Measurements from ENCODE around the gene THSD7A. TPM values are rescaled to one million over a fixed set of nuclear protein-coding genes. Genes with fewer than 3 reads are reported as not detected.

Gene THSD7A
- total RNA-seq, 1 experiment from 2014 or later = 4.0 TPM

DNA sequence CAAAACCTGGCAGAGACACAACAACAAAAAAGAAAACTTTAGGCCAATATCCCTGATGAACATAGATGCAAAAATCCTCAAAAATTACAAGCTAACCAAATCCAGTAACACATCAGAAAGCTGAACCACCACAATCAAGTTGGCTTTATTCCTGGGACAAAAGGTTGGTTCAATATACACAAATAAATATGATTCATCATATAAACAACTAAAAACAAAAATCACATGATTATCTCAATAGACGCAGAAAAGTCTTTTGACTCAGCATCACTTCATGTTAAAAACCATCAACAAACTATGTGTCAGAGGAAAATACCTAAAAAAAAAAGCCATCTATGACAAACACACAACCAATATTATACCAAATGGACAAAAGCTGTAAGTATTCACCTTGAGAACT is 283.5 kb downstream of the THSD7A start:
- Histone ChIP-seq H3K4me2 (no peak overlapping the region), H3K36me3 (ENCODE audit: low read depth) (no peaks in the 10 kb centered on the region), H3K27ac (no peak overlapping the region), H3K9me2 (ENCODE audit: insufficient read depth) (no peaks in the 10 kb centered on the region), H3K4me1 (replicated peaks; ENCODE audit: insufficient read depth) (no peaks in the 10 kb centered on the region), H3K27me3 (ENCODE audit: insufficient read depth, low read depth) (no peaks in the 10 kb centered on the region), H3K9me3 (ENCODE audit: insufficient read depth, low read depth) (no peaks in the 10 kb centered on the region), H4K20me1 (ENCODE audit: insufficient read depth) (no peaks in the 10 kb centered on the region), H3K79me2 (ENCODE audit: low read depth) (no peaks in the 10 kb centered on the region), H2AFZ (no peak overlapping the region), H3F3A (ENCODE audit: insufficient read depth, low read depth) (no peaks in the 10 kb centered on the region), H3K4me3 (no peak overlapping the region)
- intact Hi-C loops (cut with micrococcal nuclease; ENCODE audit: unreplicated experiment) = no loop called here
- DNase-seq = no peak
- TF ChIP-seq, protein P1, sequence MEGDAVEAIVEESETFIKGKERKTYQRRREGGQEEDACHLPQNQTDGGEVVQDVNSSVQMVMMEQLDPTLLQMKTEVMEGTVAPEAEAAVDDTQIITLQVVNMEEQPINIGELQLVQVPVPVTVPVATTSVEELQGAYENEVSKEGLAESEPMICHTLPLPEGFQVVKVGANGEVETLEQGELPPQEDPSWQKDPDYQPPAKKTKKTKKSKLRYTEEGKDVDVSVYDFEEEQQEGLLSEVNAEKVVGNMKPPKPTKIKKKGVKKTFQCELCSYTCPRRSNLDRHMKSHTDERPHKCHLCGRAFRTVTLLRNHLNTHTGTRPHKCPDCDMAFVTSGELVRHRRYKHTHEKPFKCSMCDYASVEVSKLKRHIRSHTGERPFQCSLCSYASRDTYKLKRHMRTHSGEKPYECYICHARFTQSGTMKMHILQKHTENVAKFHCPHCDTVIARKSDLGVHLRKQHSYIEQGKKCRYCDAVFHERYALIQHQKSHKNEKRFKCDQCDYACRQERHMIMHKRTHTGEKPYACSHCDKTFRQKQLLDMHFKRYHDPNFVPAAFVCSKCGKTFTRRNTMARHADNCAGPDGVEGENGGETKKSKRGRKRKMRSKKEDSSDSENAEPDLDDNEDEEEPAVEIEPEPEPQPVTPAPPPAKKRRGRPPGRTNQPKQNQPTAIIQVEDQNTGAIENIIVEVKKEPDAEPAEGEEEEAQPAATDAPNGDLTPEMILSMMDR (conservative IDR thresholded peaks at IDR 0.05) = no peak
- no peak for TF ChIP-seq EZH2 (IDR thresholded peaks at IDR 0.05; ENCODE audit: low read depth)
- ChIA-PET POLR2A (ENCODE audit: unreplicated experiment) (interaction anchor here (0.5 kb wide), 1 partner anchor 575 kb away, joined by 4 read pairs; the partner anchor contains the start of gene PHF14), CTCF (no interaction called here)
- BruUV-seq (replicated peaks) = no TSS peak

DNA sequence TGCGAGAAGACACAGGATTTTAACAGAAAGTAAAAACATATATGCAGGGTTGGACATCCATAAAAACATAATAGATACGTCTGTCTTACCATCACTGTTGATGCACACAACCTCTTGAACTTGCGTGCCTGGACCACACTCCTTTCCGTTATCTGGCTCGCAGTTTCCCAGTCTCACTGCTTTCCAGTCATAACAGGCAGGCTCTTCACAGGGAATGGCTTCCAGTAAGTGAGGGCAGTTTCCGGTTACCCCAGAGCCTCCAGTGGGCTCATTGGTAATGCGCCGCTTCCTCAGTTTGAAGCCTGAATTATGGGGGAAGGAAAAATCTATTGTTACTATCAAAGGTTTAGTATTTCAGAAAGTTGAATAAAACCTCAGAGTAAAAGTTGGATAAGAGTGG is 290.7 kb downstream of the THSD7A start:
- Histone ChIP-seq H4K20me1 (ENCODE audit: insufficient read depth) (no peaks in the 10 kb centered on the region), H3K27ac (no peak overlapping the region), H3K36me3 (ENCODE audit: low read depth) (no peaks in the 10 kb centered on the region), H3K9me2 (ENCODE audit: insufficient read depth) (no peaks in the 10 kb centered on the region), H3K9me3 (ENCODE audit: insufficient read depth, low read depth) (no peaks in the 10 kb centered on the region; the same call in 1 of the 2 replicates), H2AFZ (no peak overlapping the region), H3K4me1 (replicated peaks; ENCODE audit: insufficient read depth) (no peaks in the 10 kb centered on the region), H3F3A (ENCODE audit: insufficient read depth, low read depth) (no peaks in the 10 kb centered on the region), H3K4me2 (no peak overlapping the region), H3K27me3 (ENCODE audit: insufficient read depth, low read depth) (no peaks in the 10 kb centered on the region), H3K4me3 (no peak overlapping the region), H3K79me2 (ENCODE audit: low read depth) (no peaks in the 10 kb centered on the region)
- no TSS peak for BruUV-seq (replicated peaks)
- DNase-seq = no peak
- intact Hi-C loops (cut with micrococcal nuclease; ENCODE audit: unreplicated experiment) = no loop called here
- TF ChIP-seq EZH2 (IDR thresholded peaks at IDR 0.05; ENCODE audit: low read depth) = no peak
- ChIA-PET POLR2A (ENCODE audit: unreplicated experiment) (no interaction called here), CTCF (no interaction called here)

DNA sequence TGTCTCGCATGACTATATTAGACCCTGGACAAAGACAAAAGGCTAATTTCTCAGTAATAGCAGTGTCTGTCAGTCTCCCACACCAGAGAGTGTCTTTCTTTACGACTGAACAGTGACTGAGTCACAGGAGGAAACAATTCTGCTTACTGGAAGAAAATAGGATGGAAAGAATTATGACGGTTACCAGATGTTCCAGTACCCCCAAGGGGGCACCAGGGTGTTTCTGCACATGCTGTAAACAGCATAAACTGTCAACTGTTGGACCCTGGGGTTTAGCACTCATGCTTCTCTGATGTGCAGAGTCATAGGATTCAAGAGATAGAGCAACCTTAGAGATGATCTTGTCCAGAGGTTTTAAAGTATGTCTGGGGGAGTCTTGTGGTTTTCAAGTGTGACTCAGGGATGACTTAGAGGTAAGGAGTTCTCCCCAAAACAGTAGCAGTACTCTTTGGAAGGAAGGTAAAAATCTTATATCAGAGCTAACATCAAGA is 291.7 kb downstream of the THSD7A start:
- intact Hi-C loops (cut with micrococcal nuclease; ENCODE audit: unreplicated experiment) = no loop called here
- Histone ChIP-seq H3K4me2 (no peak overlapping the region), H3K36me3 (ENCODE audit: low read depth) (no peaks in the 10 kb centered on the region), H4K20me1 (ENCODE audit: insufficient read depth) (no peaks in the 10 kb centered on the region), H3K4me1 (replicated peaks; ENCODE audit: insufficient read depth) (no peaks in the 10 kb centered on the region), H3K27ac (no peak overlapping the region), H3F3A (ENCODE audit: insufficient read depth, low read depth) (no peaks in the 10 kb centered on the region), H3K9me3 (ENCODE audit: insufficient read depth, low read depth) (no peaks in the 10 kb centered on the region; the same call in 1 of the 2 replicates), H3K4me3 (no peak overlapping the region), H2AFZ (peak overlapping the region; percentile 4; the same call in 1 of the 2 replicates), H3K79me2 (ENCODE audit: low read depth) (no peaks in the 10 kb centered on the region), H3K27me3 (ENCODE audit: insufficient read depth, low read depth) (no peaks in the 10 kb centered on the region), H3K9me2 (ENCODE audit: insufficient read depth) (no peaks in the 10 kb centered on the region)
- TF ChIP-seq EZH2 (IDR thresholded peaks at IDR 0.05; ENCODE audit: low read depth) = no peak
- TF ChIP-seq, protein P1 (conservative IDR thresholded peaks at IDR 0.05) = no peak
- no TSS peak for BruUV-seq (replicated peaks)
- ChIA-PET CTCF (interaction anchor here (0.7 kb wide), 1 partner anchor 106 kb away, joined by 3 read pairs; no protein-coding TSS in a partner anchor), POLR2A (ENCODE audit: unreplicated experiment) (no interaction called here)
- DNase-seq = peak in 1 of 2 experiments; percentile 17

DNA sequence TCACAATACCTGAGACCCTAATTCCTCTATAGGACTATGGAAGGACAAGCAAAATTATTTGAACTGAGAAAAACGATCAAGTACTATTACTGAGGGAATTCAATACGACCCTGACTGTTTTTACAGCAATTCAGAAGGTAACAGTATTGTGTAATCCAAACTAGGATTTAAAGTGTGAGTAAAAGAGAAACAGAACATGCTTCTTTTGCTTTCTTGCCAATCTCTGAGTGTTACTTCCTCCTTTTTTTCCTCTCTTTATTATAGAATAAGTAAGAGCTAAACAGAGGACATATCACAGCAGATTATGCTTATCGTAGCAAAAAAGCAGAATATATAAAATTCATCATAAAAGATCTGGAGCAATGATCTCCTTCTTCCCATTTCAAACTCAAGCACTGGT is 292.1 kb downstream of the THSD7A start:
- Histone ChIP-seq H3K4me2 (no peak overlapping the region), H3K27ac (no peak overlapping the region), H3K9me3 (ENCODE audit: insufficient read depth, low read depth) (no peaks in the 10 kb centered on the region; the same call in 1 of the 2 replicates), H3K27me3 (ENCODE audit: insufficient read depth, low read depth) (no peaks in the 10 kb centered on the region), H4K20me1 (ENCODE audit: insufficient read depth) (no peaks in the 10 kb centered on the region), H3K79me2 (ENCODE audit: low read depth) (no peaks in the 10 kb centered on the region), H3K4me3 (no peak overlapping the region), H2AFZ (peak overlapping the region; percentile 4; the same call in 1 of the 2 replicates), H3F3A (ENCODE audit: insufficient read depth, low read depth) (no peaks in the 10 kb centered on the region), H3K9me2 (ENCODE audit: insufficient read depth) (no peaks in the 10 kb centered on the region), H3K4me1 (replicated peaks; ENCODE audit: insufficient read depth) (no peaks in the 10 kb centered on the region), H3K36me3 (ENCODE audit: low read depth) (no peaks in the 10 kb centered on the region)
- DNase-seq = no peak
- ChIA-PET CTCF (interaction anchor here (0.7 kb wide), 1 partner anchor 105 kb away, joined by 3 read pairs; no protein-coding TSS in a partner anchor), POLR2A (ENCODE audit: unreplicated experiment) (interaction anchor here (0.6 kb wide), 1 partner anchor 43 kb away, joined by 7 read pairs; no protein-coding TSS in a partner anchor)
- no TSS peak for BruUV-seq (replicated peaks)
- intact Hi-C loops (cut with micrococcal nuclease; ENCODE audit: unreplicated experiment) = no loop called here
- no peak for TF ChIP-seq EZH2 (IDR thresholded peaks at IDR 0.05; ENCODE audit: low read depth)
- TF ChIP-seq, protein P1 (conservative IDR thresholded peaks at IDR 0.05) = no peak
